ENCODE data around the gene HMGN4. TPM values are rescaled to one million over a fixed set of nuclear protein-coding genes. Genes with fewer than 3 reads are reported as not detected.

The HMGN4 gene
- total and polyA plus RNA-seq, 9 of the 15 experiments (the other 6 are each of a cell fraction or from before 2014, with no cell fraction given) = 35.4 to 134 (median 94.1) TPM

- TF ChIP-seq AFF1 (IDR thresholded peaks at IDR 0.05; ENCODE audit: low read depth in 1 of 2, partially characterized antibody in 2 of 2) (no peak), ZNF354B (CRISPR knock-in tag; IDR thresholded peaks at IDR 0.05) (no peak), DDX20 (tag; IDR thresholded peaks at IDR 0.05; ENCODE audit: low read depth) (no peak), HNRNPH1 (optimal IDR thresholded peaks at IDR 0.05; ENCODE audit: low read depth, low read length) (no peak), NONO (IDR thresholded peaks at IDR 0.05; ENCODE audit: low read depth in 2 of 2, low read length in 1 of 2) (no peak), EP300 (IDR thresholded peaks at IDR 0.05; ENCODE audit: low read length) (no peak), CREM (IDR thresholded peaks at IDR 0.05; ENCODE audit: low read depth) (no peak), CXXC5 (CRISPR knock-in tag; IDR thresholded peaks at IDR 0.05) (no peak), KLF1 (tag; IDR thresholded peaks at IDR 0.05) (no peak), CREB3L1 (IDR thresholded peaks at IDR 0.05; ENCODE audit: borderline replicate concordance, low read depth) (no peak), ZNF830 (CRISPR knock-in tag; IDR thresholded peaks at IDR 0.05) (no peak), DLX4 (CRISPR knock-in tag; IDR thresholded peaks at IDR 0.05) (no peak), TCFL5 (CRISPR knock-in tag; conservative IDR thresholded peaks at IDR 0.05) (no peak), NFRKB (IDR thresholded peaks at IDR 0.05; ENCODE audit: low read depth) (no peak), TCF7 (IDR thresholded peaks at IDR 0.05; ENCODE audit: borderline replicate concordance) (no peak)
These were observed 21.4 kb upstream of the HMGN4 start (continued) for GRCh38 chr6:26516481-26517427.

Data from K562 (cell line).